Gastrocnemius medialis (tissue), 4 donors: Measurements from ENCODE around the gene ZNF80. TPM values are rescaled to one million over a fixed set of nuclear protein-coding genes. Genes with fewer than 3 reads are reported as not detected.

Experiments used
- ATAC-seq, 2 donors: fragments of 150-250 bp; one replicate each; pipeline ENCODE4 v1.9.1; 2016
- DNase-seq, 2 donors: peaks; one replicate each; pipeline ENCODE4 v3.0.0-alpha.2; 2019
- H3K27ac ChIP-seq, 4 donors: fragments of 200-600 bp; sonication (generic); 1 replicate in 1 of 4; 2 replicates in 3 of 4; pipeline ENCODE4 v1.5.1; 2016 to 2018; ENCODE audit warnings: mild to moderate bottlenecking in 2 of 4, moderate library complexity in 1 of 4
- H3K27me3 ChIP-seq, 3 donors: fragments of 200-600 bp; sonication (generic) in 2 of 3; 1 replicate in 1 of 3; 2 replicates in 2 of 3; pipeline versions ENCODE4 v1.5.1 to v1.6.0; 2016 to 2019; ENCODE audit warnings: mild to moderate bottlenecking in 1 of 3, moderate library complexity in 1 of 3
- H3K36me3 ChIP-seq, 2 donors: fragments of 200-600 bp; sonication (generic) in 1 of 2; one replicate each; pipeline ENCODE4 v1.5.1; 2017 to 2018
- H3K4me1 ChIP-seq, 2 donors: fragments of 200-600 bp; sonication (generic) in 1 of 2; one replicate each; pipeline ENCODE4 v1.5.1; 2016 to 2017; ENCODE audit warnings: mild to moderate bottlenecking in 2 of 2
- H3K4me3 ChIP-seq, 4 donors: fragments of 200-600 bp; sonication (generic) in 3 of 4; 1 replicate in 1 of 4; 2 replicates in 3 of 4; pipeline ENCODE4 v1.5.1; 2016 to 2019; ENCODE audit warnings: mild to moderate bottlenecking in 2 of 4
- H3K9me3 ChIP-seq, 3 donors: fragments of 200-600 bp; sonication (generic) in 2 of 3; 1 replicate in 1 of 3; 2 replicates in 2 of 3; pipeline ENCODE4 v1.5.1; 2016 to 2019
- CTCF ChIP-seq, 5 experiments: fragments of 450-650 bp in 3 of 5; fragments of 200-600 bp in 2 of 5; sonication (generic) in 2 of 5; IDR thresholded peaks in 4 of 5; conservative IDR thresholded peaks in 1 of 5; 1 replicate in 4 of 5; 2 replicates in 1 of 5; pipeline ENCODE4 v1.5.1; 2016 to 2019; ENCODE audit warnings: antibody characterized with exemption in 5 of 5, mild to moderate bottlenecking in 3 of 5, moderate library complexity in 3 of 5
- POLR2A ChIP-seq, 2 donors: fragments of 450-650 bp; IDR thresholded peaks; one replicate each; pipeline ENCODE4 v1.6.1; 2017; ENCODE audit warnings: antibody characterized with exemption in 2 of 2, mild to moderate bottlenecking in 2 of 2, moderate library complexity in 2 of 2
- in situ Hi-C, 4 donors: fragments of 200-750 bp; cut with MboI; loops; one replicate each; pipeline versions ENCODE4 v1.15.0 to v1.8.0; 2017; ENCODE audit warnings: low sequenced_read_pairs in 4 of 4
- intact Hi-C: fragments of 100-400 bp; cut with DNase I; formaldehyde crosslinking; loops from one replicate; pipeline ENCODE4 v1.15.1; 2023; ENCODE audit warnings: low total_unique reads
- total RNA-seq, 4 donors: library from RNA; depleted of rRNA; stranded (reverse); fragments of >200 nt; gene quantifications; one replicate each; pipeline versions ENCODE4 v1.1.0 to v1.2.3, GENCODE V29; 2016

The ZNF80 gene
- total RNA-seq, 4 donors from 2014 or later = 0.09 TPM; not detected in 3

- intact Hi-C loops (no loop called here), in situ Hi-C loops (no loop called here)
- no peaks in the 10 kb centered on the region for H3K4me1 ChIP-seq
- H3K27me3 ChIP-seq = no peaks in the 10 kb centered on the region
- DNase-seq = no peak
- H3K27ac ChIP-seq = no peak overlapping the region
- TF ChIP-seq CTCF (IDR thresholded peaks at IDR 0.05 in 4 of 5, conservative IDR thresholded peaks at IDR 0.05 in 1 of 5) (no peak), POLR2A (IDR thresholded peaks at IDR 0.05) (no peak)
- no peak overlapping the region for H3K4me3 ChIP-seq
- ATAC-seq = no peak
- H3K36me3 ChIP-seq = no peaks in the 10 kb centered on the region
- no peaks in the 10 kb centered on the region for H3K9me3 ChIP-seq
These were observed 15.5 kb downstream of the ZNF80 start for GRCh38 chr3:114221881-114222264.

GRCh38 chr3:114221165-114221880 is 16.1 kb downstream of the ZNF80 start:
- no peaks in the 10 kb centered on the region for H3K4me1 ChIP-seq
- TF ChIP-seq POLR2A (IDR thresholded peaks at IDR 0.05) (no peak), CTCF (IDR thresholded peaks at IDR 0.05 in 4 of 5, conservative IDR thresholded peaks at IDR 0.05 in 1 of 5) (no peak)
- intact Hi-C loops = no loop called here
- H3K27me3 ChIP-seq = no peaks in the 10 kb centered on the region
- in situ Hi-C loops = no loop called here
- no peak overlapping the region for H3K4me3 ChIP-seq
- H3K36me3 ChIP-seq = no peaks in the 10 kb centered on the region
- DNase-seq (no peak), ATAC-seq (no peak)
- H3K9me3 ChIP-seq = no peaks in the 10 kb centered on the region
- H3K27ac ChIP-seq = no peak overlapping the region

- intact Hi-C loops (no loop called here), in situ Hi-C loops (no loop called here)
- Histone ChIP-seq H3K27me3 (no peaks in the 10 kb centered on the region), H3K4me1 (no peaks in the 10 kb centered on the region), H3K4me3 (no peak overlapping the region), H3K27ac (no peak overlapping the region), H3K36me3 (no peaks in the 10 kb centered on the region), H3K9me3 (no peaks in the 10 kb centered on the region)
- TF ChIP-seq CTCF (IDR thresholded peaks at IDR 0.05 in 4 of 5, conservative IDR thresholded peaks at IDR 0.05 in 1 of 5) (no peak), POLR2A (IDR thresholded peaks at IDR 0.05) (no peak)
- ATAC-seq = no peak
- DNase-seq = no peak
These were observed 17.6 kb downstream of the ZNF80 start for GRCh38 chr3:114219741-114220140.

- no peak for DNase-seq
- no peak overlapping the region for H3K27ac ChIP-seq
- no peaks in the 10 kb centered on the region for H3K9me3 ChIP-seq
- no peaks in the 10 kb centered on the region for H3K27me3 ChIP-seq
- no peak for TF ChIP-seq CTCF (IDR thresholded peaks at IDR 0.05 in 4 of 5, conservative IDR thresholded peaks at IDR 0.05 in 1 of 5)
- no peak for TF ChIP-seq POLR2A (IDR thresholded peaks at IDR 0.05)
- no peaks in the 10 kb centered on the region for H3K36me3 ChIP-seq
- in situ Hi-C loops = no loop called here
- no peaks in the 10 kb centered on the region for H3K4me1 ChIP-seq
- H3K4me3 ChIP-seq = no peak overlapping the region
- intact Hi-C loops = no loop called here
- no peak for ATAC-seq
These were observed 18.7 kb downstream of the ZNF80 start for GRCh38 chr3:114218578-114219185.
